Activated naive CD4-positive, alpha-beta T cell (primary cell): ENCODE measurements around the gene SLF2.

Source experiments
- DNase-seq, 4 experiments: peaks; one replicate each; lab custom pipeline; 2025; lab: John Stamatoyannopoulos, UW

SLF2 gene

DNA sequence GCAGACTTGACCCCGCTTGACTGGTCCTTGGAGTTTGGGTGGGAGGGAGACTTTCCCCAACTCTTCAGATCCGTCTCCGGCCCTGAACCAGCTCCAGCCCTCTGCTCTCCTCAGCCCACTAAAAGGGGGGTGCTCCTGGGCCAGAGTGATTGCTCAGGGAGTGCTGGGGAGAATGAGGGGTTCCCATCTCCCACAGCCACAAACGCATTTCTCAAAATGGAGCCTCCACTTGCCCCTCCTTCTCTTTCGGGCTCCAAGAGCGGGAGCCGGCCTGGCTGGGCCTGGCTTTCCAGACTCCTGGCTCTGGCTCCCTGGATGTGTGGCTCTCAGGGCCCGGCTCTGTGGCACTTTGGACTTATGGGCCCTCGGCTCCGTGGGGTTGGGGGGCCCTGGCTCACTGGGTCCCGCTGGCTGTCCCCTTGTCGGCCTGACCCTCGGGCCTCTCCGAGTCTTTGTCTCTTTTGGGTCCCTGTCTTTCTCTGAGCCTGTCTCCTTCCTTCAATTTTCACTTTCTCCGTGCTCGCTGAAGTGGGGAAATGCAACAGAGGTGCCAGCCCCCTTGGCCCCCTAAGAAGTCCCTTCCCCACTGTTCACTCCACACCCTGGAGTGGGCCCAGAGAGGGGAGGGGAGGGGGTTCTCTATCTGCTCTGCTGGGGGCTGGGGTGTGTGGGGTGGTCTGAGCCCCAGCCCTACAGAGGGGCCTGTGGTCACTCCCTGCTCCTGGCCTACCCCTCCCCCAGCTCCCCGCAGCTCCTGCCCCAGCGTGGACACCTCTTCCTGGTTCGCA, 87.6 kb downstream of the SLF2 start:
- no peak for DNase-seq

DNA sequence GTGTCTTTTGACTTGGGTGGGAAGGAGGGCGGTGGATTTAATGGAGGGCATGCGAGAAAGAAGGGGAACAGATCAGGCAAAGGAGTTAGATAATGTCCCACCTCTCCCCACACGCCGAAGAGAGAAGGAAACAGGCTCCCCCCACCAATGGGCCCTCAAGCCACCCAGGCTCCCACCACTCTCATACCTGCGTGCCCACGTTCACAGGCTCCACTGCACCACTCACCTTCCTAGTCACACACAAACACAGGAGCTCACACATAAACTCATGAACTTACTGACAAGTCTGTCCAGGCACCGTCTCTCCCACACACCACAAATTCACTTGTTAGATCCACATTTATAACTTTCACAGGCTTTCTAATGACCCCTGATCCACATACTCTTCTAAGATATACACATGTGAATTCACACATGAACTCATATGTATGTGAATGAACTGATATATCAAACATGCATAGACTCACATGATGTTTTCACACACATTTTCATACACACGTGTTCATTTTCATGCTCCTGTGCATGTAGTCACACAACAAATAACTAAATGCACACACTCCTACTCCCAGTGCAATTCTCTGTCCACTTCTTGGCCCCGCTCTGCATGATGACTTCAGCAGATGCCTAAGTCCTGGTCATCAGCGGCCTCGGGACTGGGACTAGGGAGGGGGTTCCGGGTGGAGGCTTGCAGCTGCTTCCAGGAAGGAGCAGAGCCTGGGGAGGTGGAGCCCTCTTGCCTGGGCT, 88.3 kb downstream of the SLF2 start:
- DNase-seq, result no peak

DNA sequence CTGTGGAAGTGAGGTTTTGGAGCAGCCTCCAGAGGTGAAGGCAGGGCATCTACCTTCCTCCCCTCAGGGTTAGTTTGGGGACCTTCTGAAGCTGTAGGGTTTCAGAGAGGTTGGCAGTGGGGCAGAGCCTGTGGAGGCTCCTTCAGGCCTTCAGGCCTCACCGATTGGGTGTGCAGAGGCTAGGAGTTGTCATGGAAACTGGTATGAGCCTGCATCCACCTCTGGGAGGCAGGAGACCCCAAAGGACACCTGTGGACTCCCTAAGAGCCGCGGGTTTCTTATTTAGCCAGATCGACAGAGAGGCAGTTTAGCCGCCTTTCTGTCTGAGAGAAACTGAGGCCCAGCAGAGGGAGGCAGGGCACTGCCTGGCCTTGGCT, 88.9 kb downstream of the SLF2 start:
- no peak for DNase-seq

DNA sequence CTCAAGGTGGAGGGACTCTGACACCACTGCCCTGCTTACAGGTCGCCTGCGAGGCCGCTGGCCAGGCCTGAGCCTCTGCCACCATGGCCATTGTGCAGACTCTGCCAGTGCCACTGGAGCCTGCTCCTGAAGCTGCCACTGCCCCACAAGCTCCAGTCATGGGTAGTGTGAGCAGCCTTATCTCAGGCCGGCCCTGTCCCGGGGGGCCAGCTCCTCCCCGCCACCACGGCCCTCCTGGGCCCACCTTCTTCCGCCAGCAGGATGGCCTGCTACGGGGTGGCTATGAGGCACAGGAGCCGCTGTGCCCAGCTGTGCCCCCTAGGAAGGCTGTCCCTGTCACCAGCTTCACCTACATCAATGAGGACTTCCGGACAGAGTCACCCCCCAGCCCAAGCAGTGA, 89.7 kb downstream of the SLF2 start:
- DNase-seq, result no peak

DNA sequence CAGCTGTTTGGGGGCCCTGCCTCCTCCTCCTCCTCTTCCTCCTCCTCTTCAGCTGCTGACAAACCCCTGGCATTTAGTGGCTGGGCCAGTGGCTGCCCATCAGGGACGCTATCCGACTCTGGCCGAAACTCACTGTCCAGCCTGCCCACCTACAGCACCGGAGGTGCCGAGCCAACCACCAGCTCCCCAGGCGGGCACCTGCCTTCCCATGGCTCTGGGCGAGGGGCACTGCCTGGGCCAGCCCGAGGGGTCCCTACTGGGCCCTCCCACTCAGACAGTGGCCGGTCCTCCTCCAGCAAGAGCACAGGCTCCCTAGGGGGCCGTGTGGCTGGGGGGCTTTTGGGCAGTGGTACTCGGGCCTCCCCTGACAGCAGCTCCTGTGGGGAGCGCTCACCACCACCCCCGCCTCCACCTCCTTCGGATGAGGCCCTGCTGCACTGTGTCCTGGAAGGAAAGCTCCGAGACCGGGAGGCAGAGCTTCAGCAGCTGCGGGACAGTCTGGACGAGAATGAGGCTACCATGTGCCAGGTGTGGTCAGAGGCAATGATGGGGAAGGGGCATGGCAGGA, 91.0 kb downstream of the SLF2 start:
- DNase-seq, result no peak

DNA sequence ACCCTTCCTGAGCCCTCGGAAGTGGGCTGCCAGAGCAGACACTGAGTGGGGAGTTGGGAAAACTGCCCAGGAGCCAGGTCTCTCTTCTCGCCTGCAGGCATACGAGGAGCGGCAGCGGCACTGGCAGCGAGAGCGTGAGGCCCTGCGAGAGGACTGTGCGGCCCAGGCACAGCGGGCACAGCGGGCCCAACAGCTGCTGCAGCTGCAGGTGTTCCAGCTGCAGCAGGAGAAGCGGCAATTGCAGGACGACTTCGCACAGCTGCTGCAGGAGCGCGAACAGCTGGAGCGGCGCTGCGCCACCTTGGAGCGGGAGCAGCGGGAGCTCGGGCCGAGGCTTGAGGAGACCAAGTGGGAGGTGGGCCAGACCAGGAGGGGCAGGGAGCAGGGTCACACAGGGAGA, 92.6 kb downstream of the SLF2 start:
- no peak for DNase-seq

DNA sequence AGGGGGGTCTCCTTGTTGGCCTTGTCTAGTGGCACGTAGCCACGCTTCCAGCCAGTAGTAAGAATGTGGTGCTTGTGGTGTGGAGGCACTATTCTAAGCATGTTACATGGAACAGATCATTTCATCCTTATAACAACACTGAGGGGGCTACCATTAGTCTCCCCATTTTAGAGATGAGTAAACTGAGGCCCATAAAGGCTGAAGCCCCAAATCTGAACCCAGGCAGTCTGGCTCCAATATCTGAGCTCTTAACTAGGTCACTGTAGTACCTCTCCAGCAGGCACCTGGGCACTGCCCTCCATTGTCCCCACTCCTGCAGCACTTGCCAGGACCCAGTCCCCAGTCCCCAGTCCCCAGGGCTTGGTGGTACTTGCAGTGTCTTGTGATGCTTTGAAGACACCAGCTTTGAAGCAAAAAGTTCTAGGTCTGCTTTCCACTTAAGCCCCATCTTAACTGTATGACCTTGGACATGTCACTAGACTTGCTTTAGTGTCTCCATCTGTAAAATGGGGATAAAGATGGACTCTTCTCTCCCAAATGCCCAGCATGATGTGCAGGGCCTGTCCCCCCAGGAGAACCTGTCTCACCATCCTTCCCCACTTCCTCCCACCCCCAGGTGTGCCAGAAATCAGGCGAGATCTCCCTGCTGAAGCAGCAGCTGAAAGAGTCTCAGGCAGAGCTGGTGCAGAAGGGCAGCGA, 93.3 kb downstream of the SLF2 start:
- DNase-seq, result no peak

DNA sequence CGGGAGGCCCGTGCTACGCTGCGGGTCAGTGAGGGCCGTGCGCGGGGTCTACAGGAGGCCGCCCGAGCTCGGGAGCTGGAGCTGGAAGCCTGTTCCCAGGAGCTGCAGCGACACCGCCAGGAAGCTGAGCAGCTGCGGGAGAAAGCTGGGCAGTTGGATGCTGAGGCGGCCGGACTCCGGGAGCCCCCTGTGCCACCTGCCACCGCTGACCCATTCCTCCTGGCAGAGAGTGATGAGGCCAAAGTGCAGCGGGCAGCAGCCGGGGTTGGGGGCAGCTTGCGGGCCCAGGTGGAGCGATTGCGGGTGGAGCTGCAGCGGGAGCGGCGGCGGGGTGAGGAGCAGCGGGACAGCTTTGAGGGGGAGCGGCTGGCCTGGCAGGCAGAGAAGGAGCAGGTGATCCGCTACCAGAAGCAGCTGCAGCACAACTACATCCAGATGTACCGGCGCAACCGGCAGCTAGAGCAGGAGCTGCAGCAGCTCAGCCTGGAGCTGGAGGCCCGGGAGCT, 93.9 kb downstream of the SLF2 start:
- DNase-seq, result no peak

DNA sequence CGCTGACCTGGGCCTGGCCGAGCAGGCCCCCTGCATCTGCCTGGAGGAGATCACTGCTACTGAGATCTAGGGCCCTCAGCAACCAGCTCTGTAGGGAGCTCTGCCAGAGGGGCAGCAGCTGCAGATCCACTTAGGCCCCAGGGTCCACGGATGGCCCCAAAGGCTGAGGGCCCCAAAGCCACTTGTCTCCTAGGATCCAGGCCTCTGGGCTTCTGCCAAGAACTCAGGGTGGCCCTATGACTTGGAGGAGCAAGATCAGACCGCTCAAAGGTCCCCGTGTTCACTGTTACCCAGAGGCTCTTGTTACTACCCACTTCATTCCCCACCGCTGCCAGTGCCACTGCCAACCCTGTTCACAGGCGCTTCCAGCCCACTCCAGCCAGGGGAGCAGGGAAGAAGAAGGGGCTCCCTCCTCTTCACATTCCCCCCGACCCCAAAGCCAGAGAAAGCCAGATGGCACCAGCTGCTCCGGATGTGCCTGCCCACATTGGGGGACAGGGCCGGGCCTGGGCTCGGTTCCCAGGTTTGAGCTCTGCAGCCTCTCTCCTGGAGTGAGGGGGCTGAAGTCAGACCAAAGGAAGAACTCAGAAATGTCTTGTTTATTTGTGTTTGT, 94.4 kb downstream of the SLF2 start:
- no peak for DNase-seq

DNA sequence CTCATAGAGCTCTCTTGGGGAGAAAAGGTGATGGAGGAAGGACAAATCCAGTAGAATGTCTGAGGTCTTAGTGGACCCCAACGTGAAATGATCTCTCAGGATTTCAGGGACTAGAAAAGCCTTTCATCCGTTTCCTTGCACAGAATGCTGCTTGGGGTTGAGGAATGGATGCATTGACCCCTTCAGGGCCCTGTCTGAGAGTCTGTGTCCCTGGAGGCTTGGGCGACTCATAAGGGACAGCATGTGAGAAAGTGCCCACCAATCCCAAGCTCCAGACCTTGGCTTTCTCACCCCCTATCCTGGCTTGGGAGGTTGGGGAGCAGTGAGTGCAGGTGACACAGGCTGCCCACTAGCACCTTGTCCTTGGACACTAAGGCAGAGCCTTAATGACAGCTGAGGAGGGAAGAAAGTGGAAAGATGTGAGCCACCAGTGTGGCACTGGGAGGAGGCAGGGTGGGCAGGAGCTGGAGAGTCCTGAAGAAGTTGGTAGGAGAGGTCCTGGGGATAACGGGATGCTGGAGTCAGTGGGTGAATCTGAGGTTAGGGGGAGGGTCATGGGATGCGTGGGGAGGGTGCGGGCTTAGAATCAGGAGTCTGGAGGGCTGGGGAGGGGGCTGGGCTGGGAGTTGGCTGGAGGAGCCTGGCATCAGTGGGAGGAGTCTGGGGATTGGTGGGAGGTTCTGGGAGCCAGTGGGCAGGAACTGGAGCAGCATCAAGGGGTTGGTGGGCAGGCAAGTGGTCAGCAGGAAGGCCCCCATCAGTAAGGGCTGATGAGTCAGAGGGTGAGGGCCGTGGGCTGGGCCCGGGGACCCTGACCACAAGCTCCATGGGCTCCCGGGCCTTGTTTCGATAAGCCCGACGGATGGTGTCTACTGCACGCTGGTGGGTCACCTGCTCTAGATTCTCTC, 95.4 kb downstream of the SLF2 start:
- DNase-seq, result no peak

DNA sequence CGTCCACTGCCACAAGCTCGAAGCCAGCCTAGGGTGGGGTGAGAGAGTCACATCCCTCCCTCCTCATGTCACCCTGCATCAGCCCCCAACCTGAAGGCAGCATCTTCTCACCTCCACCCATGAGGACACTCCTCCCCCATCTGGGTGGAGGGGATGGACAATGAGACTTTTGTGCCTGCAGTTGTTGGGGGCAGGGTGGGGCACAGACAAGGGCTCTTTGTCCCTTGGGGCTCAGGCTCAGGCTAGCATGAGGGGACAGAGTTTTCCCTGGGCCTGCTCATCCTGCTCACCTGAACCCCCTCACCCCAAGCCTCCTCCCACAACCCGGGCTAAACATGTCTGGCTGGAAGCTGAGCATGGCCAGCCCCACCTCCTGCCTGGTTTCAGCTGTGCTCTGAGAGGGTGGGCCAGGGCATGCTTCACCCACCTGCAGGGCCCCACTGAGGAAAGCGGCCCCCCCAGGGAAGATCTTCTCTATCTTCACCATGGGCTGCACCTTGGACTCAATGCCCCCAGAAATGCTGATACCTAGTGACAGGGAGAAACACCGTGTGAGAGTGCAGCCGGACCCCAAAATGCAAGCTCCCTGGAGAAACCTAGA, 96.2 kb downstream of the SLF2 start:
- DNase-seq, result no peak

DNA sequence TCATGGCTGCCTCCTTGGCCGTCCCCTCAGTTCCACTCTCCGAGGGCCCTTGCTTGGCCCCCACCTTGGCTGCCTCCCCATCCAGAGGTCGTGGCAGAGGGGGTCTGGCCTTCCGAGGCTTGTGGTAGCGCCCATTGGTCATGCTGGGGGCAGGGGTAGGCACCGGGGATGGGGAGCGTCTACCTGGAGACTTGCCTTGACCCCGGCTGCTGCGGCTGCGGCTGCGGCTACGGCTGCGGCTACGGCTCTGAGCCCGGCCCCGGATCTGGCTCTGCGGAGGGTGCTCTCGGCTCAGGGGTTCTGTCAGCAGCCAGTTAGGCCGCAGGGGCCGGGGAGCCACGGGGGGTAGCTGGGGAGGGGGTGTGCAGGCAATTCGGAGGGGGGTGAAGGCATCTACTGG, 97.6 kb downstream of the SLF2 start:
- DNase-seq, result no peak

DNA sequence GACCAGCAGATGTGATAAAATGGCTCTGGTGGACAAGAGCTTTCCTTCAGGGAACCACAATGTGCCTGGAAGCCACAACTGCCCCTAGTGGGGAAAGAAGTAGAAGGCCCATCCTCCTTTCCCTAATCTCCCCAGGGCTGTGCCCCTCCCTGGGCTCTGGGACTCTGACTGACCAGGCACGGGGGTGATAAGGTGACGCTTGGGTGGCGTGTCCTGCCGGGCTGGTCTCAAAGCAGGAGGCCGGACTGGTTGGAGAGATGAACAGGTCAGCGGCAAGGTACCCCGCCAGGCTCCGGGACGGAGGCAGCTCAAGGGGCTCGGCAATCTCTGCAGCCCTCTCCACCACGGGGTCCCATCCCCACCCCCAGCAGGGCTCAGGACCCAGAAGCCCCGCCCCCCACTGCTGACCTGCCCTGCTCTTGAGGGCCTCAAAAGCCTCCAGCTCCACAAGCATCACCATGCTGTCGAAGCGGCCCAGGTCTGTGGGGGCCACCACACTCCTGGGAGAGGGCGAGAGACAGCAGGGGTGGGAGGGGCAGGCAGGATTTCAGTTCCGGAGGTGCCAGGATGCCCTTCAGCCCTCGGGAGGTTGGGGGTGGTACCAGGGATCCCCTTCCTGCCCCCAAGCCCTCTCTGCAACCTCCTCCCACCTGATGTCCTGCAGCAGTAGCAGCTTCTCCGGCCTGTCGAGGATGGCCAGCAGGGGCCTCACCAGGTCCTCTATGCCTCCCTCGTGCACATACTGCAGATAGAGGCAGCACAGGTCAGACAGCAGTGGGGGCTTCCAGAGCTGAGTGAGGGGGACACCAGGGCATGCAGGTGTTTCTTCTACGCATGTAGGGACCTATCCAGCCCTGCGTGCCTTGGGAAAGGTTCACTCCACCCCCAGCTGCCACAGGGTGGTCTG, 99.0 kb downstream of the SLF2 start:
- no peak for DNase-seq

DNA sequence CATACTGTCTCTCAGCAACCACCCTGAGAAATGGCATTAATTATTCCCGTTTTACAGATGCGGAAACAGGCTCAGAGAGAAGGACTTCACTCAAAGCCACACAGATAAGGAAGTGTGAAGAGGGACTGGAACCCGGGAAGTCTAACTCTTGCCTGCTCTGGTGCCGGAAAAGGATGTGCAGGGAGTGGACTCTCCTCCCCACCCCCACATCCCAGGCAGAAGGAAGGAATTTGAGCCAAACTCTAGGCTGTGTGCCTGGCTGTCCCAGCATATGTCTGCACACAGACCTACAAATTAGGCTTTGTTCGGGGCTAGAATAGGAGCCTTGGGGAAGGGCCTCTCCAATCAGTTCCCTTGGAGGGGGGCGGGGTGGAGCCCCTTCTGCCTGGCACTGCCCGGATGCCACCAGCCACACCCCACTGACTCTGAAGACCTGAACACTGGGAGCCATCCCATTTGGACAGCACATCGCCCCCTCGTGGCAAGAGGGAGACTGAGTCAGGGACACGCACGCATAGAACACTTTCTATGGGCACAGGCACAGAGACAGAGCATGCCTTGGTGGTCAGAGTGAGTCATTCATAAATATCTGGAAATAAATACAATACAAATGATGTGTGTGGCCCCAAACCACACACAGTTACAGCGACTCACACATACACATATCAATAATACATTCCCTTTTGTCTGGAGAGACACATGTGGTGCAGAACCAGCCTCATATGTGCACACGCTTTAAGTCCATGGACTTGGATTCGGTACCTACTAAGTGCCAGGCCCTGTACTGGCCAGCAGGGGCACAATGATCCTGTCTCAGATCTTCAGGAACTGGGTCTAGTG, 100.0 kb downstream of the SLF2 start:
- peak in 3 of 4 experiments; percentile 48 to 64 (median 48) for DNase-seq

DNA sequence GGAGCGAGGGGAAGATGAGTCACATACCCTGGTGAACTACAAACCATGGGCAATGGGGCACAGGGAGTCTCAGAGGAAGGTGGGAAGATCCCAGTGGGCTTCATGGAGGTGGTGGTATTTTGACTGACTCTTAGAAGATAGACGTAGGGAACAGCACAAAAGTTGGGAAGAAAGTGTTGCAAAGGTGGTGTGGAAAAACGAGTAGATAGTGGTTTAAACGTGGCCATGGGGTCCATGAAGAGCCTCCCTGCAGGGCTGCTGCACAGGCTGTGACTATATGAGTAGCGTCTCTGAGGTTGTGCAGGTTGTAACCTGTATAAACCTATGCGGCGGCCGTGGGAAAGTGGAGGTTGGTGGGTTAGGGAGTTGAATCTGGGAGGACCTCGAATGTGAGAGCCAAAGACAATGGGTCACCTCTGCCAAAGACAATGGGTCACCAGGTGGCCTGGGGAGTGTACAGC, 100.6 kb downstream of the SLF2 start:
- DNase-seq, result no peak

DNA sequence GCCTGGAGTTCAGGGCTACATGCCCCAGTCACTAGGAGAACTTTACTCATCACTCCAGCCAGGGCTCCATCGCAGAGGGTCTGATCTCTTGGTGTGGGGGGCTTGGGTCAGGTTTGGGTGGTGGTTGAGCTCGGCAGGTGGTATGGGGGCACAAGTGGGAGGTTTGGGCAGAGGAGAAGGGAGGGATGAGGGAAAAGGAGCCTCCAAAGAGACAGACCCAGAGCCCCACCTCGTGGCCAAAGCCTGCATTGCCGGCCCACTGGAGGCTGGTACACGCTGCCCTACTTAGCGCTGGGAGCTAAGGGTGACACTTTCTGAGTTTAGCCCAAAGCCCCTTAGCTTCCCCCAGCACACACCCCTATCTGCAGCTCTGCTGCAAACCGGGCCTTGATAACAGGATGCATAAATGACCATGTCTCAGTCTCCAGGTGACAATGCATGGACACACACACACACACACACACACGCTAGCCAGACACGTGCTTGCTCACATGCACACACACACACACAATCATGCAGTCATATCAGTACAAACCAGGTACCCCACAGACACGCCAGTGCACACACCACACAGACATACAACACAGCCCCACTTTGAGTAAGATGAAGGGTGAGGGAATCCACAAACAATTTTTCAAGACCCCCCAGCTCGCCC, 101.6 kb downstream of the SLF2 start:
- DNase-seq, result peak; percentile 32 to 76 (median 58)
